HG03196 (cell line): ENCODE results near the gene PGLYRP3.
"Not testable (repeated sequence)": the region's sequence is repeated elsewhere in the genome, so short reads cannot be mapped to it uniquely, and the experiment has no call there.

Experiments
- ATAC-seq: cut with Tn5 transposase; IDR thresholded peaks from one replicate; pipeline ENCODE4 v1.9.1; 2021; ENCODE audit not compliant: unreplicated experiment

Gene PGLYRP3

DNA sequence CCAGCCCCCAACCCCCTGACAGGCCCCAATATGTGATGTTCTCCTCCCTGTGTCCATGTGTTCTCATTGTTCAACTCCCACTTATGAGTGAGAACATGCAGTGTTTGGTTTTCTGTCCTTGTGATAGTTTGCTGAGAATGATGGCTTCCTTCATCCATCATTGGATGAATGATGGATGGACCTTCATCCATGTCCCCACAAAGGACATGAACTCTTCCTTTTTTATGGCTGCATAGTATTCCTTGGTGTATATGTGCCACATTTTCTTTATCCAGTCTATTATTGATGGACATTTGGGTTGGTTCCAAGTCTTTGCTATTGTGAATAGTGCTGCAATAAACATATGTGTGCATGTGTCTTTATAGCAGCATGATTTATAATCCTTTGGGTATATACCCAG lies 1.6 kb upstream of the PGLYRP3 start:
- ATAC-seq = not testable (repeated sequence)

DNA sequence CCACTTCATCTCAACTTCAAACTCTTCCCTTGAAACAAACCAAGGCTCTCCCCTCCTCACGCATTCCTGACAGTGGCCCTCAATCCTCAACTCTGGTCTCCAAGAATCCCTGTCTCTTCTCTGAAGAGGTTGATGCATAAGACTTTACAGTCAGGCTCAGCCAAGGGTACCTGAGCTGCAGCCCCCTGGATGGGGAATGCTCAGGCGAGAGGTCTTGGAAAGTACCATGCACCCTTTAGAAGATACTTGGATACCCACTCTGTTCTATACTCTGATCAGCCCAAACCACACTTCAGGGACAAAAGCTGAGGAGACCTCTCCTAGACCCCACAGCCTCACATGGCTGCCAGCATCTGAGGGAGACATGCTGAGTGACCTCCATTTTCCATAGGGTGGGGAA lies 536 bp upstream of the PGLYRP3 start:
- no peak for ATAC-seq

DNA sequence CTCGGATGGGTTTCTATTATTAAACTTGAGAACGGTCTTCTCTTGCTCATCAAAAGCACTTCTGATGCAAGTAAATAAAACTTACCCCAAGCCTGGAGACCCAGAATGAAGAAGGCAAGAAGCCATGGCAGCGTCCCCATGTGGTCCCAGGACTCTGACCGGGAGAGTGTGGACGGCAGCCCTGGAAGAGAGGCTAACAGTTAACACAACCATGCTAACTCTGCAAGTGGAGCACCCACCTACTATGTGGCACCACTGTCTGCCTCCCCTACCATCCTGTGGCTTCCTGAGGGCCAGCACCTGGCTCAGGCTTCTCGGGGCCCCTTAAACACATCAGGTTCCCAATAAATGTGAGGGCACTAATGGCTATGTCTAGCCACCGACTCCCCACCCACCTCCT lies 2.2 kb downstream of the PGLYRP3 start:
- ATAC-seq = no peak

DNA sequence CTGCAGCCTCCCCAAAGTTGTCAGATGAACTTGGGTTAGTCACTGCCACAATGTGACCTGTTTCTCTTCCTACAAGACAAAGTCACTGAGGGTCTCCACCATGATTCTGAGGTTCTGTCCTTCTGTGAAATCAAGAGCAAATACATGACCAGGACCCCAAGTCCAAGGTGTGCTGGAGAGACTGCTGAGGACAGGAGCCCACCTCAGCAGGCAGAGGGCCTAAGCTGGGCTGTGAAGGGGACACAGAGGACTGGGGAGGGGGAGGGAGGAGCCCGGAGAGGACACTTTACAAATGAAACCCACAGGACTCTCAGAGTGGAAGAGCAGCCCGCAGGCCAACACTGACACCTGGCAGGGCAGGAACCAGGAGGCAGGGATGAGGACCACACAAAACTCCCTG lies 3.3 kb downstream of the PGLYRP3 start:
- no peak for ATAC-seq

DNA sequence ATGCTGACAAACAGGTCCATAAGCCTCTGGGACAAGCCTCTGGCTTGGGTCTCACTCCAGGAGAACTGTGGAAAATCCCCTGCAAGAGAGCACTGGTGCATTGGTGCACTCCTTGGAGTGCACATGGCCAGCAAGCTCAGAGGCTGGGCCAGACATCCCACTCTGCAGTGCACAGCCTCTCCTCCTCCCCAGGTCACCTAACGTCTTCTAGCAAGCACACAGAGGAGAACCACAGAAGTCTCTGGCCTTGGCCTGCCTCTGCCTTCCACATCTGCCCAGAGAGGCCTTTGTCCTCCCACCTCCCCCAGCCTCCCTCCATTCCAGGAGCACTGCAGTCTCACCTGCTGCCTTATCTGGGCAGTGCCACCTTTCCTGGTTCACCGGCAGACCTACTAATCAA lies 4.2 kb downstream of the PGLYRP3 start:
- no peak for ATAC-seq

DNA sequence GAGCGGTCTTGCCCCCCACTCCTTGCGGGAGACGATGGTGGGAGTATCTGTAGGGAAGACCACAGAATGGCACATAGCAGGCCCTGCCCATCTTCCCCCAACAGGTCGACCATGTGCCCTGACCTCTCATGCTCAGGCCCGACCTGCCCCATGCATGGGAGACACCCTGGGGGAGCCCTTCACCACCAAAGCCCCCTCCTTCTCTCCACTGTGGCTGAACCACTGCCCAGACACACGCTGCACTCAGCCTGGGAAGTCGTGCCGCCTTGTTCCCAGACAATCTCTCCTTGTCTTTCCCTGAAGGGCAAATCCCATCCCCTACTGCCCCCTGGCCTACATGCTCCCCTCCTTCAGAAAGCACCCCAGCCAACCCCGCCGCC lies 5.5 kb downstream of the PGLYRP3 start:
- no peak for ATAC-seq

DNA sequence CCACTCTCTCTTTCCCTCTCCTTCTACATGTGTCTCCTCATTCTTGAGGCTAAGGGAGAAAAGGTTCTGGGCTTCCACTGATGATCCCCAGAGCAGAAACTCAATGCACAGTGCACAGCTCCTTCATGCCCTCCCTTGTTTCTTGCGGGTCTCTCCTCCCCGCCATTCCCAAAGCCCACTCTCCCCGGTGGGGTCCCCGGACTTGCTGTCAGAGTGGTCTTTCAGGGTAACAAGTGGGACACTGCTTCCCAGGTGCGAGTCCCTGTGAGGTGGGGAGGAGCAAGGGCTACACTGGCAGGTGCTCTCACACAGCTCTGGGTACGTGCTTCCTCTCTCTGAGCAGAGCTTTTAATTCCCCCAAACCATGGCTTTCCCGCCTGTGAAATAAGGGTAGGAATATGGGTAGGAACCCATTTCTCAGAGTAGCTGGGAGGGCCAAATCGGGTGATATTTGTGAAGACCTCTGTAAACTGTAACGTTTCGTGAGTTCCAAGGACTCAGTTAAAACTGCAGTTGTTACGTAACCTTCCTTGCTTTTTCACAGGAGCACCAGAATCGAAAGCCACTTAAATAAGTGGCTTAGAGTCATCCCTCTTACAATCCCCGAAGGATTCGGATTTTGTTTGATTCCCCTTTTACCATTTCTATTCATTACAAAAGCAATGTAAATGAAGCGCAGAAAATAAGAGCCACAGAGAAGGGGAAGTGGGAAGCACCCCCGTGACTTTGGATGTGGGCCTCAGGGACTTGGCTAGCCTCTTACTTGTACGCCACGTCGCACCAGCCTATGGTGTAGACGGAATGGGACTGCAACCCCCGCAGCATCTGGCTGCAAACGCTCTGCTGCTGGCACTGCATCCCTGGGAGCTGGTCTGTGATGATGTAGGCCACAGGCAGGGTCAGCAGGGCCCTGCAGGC lies 6.2 kb downstream of the PGLYRP3 start:
- no peak for ATAC-seq

DNA sequence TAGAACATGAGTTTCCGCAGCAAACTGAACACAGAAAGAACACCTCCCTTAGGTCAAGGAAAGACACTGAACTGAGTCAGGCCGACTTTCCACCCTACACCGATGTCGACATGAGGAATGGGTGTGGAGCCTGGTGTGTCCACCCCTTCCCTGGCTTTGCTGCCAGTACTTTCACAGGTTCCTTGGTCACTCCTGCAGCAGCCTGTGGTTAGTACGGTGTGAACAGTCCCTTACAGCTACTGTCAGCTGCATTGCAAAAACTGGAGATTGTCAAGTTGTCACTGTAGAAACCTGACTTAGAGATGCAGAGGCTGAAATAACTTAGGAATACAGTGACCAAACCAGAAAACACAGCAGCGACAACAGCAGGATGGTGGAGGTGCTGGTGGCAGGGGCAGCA lies 7.1 kb downstream of the PGLYRP3 start:
- no peak for ATAC-seq

DNA sequence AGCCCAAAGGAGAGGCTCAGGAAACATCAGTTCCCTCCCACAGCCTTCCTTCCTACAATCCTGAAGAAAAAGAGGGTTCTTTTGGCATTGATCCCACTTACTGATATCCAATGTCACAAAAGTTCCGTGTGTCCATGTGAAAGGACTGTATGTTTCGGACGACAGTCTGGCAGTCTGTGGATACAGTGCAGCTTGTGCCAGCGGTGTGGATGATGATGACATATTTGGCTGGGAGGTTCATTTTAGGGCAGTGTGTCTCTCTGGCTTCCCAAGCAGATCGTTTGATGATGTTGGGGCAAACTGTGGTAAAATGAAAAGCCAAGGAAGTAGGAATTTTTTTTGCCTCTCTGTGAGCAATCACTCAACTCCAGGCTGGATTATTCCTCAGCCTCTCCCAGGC lies 10.4 kb downstream of the PGLYRP3 start:
- ATAC-seq = no peak

DNA sequence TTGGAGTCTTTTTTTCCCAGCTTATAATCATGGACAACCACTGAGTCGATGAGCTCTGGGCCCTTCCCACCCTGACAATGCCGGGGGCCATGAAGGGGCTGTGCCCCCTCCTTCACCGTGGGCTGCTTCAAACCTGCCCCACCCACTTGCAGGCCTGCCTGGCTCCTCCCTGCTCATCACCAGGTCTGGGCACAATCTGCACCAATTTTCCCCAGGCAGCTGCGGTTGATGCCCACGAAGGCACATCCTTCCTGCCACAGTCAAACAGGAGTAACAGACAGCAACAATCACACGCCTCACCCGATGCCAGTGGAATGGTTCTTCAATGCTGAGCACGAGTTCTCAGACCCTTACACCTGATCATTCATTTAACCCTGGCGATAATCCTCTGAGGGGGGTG lies 18.9 kb downstream of the PGLYRP3 start:
- ATAC-seq = no peak

DNA sequence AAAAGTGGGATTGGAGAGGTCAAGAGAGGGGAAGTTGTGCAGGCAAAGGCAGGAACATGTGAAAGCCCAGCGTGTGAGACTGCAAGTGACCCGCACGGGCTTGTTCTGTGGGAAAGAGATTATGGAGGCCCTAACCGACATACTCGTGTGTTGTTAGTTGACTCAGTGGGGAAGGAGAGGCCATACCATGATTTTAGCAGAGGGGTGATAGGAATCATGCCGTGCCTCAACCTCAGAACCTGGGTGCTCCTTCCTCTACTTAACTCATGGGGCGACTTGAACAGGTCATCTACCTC lies 19.3 kb downstream of the PGLYRP3 start:
- no peak for ATAC-seq

DNA sequence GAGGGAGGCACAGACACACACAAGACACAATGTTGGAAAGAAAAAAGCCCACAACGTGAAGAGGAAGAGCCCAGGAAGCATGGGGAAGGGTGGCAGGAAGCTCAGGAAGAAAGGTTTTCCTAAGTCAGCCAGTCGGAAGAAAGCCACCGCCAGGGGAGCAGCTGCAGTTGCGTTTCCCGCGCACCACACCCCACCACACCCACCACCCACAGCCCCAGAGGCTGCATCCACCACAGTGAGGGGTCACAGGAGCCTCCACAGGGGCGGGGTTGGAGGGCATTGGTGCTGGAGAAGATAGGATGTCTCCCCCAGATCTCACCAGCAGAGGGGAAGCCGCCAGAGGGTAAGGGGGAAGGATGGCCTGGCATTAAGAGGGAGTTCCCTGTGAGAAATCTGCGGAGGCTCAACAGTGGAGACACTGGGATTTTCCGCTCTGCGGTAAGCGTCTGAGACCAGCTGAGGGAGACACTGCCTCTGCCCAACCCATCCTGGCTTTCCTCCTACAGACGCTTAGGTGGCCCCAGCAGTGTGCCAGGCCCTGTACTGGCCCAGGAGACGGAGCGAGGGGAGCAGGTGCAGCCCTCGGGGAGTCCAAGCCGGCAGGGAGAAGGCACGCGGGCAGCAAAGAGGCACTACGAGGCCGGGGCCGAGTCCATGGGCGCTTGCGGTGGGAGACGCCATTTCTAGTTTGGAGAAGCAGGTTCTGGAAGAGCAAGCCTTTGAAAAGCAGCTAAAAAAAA lies 19.8 kb downstream of the PGLYRP3 start:
- ATAC-seq = no peak

DNA sequence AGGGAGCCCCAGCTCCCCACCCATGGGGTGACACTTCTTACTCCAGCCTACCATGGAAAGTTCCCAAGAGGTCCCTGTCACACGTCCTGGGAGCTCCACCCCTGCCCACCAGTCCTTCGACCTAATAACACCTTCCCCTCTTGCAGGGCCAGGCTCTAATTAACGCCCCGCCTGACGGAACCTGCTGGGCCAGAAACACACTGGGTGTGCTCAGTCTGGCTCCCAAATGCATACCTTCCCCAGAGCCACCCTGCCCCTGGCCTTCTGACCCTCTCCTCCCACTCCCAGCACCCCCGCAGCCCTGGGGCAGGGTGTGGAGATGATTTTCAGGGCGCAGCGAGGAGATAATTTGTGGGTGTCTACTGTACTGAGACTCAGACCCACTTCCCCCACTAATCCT lies 20.6 kb downstream of the PGLYRP3 start:
- ATAC-seq = no peak

DNA sequence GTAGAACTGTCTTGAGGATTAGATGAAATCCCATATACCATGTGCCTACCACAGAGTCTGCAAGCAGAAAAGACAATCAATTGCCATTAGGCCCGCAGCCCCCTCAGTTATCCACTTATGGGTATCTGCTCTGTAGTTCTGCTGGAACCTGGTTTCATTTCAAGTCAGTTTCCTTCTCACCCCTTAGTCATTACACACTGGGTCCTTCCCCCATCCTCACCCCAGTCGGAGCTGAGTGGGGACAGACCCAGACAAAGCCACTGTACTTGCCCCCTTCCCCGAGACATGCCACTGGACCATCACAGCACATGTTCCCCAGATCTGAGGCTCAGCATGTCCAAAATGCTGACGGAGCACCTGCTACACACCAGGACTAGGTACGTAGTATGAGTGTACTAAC lies 21.2 kb downstream of the PGLYRP3 start:
- no peak for ATAC-seq

DNA sequence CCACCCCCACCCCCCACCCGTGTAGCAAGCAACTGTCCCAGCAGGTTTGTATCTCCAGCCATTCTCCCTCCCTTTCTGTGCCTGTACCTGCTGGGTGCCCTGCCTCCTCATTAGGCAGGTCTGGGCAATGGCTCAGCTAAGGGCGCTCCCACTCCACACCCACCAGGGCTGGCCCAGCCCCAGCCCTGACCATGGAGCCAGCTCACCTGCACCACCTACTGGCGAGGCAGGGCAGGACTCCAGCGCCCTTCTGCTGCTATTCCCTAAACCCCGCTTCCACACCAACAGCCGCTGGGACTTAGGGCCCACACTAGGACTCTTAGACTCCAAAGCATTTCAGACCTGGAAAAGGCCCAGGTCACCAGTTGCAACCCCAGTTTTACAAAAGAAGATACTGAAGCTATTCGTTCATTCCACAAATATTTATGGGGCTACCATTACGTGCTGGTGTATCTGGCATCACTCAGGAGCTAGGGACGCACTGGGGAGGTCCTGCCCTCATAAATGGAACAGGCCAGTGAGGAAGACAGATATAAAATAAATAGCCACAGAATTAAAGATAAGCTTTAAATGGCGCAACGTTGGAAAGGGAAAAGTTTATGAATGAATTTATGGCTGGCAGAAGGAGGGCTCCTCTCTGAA lies 24.0 kb downstream of the PGLYRP3 start:
- no peak for ATAC-seq

DNA sequence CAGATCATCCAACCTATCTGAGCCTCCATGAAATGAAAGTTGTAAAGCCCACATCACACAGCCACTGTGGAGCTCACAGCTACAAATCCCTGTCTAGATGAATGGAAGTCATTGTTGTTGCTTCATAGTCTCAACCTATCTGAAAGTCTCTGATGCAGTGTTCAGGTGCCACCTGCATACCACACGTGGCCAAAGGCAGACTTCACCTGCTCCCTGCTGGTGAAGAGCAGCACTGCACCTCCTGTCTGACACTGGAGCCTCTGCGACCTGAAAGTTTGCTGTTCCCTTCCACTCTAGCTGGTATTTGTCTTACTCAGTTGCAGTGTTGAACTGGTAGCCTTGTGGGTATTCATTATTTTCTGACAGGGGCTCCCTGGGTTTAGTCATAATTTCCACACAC lies 34.9 kb downstream of the PGLYRP3 start:
- no peak for ATAC-seq

DNA sequence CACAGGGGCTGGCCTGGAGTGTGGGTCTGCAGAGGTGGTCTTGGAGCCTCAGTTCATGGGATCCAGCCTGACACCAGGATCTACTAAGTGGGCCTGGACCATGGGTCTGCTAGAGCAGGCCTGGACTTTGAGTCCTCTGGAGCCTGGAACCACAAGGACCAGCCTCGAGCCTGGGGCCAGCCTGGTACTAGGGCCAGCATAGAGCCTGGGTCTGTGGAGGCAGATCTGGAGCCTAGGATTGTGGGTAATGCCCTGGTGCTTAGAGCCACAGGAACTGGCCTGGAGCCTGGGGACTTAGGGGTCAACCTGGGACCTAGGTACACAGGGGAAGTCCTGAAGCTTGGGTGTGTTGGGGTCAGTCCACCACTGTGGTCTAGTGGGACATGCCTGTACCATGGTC lies 40.6 kb downstream of the PGLYRP3 start:
- no peak for ATAC-seq

DNA sequence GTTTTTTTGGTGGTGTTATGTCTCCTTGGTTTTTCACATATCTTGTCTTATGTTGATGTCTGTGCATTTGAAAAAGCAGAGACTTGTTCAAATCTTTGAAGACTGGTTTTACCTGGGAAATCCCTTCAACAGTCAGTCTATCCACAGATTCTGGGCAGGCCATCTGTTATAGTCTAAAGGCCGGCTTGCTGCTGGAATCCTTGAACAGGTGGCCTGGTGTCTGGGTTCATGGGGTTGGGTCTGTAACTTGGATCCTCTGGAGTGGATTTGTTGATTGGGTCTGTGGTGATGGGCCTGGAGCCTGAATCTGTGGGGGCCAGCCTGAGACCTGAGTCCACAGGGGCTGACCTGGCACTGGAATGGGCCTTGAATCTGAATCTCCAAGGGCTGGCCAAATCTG lies 41.0 kb downstream of the PGLYRP3 start:
- ATAC-seq = no peak

DNA sequence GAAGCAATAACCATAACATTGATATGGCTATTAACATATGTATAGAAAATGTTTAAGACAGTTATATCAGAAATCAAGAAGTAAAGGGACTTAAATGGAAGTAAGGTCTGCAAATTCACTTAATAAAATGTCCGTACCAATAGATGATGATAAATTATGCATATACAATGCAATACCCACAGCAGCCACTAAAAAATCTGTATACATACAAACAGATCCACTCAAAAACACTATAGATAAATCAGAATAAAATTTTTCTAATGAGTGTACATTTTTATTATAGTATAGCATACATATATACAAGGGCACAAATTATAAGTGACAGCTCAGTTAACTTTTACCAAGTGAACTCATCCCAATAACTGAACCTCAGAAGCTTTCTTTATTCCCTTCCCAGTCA lies 47.3 kb downstream of the PGLYRP3 start:
- no peak for ATAC-seq

DNA sequence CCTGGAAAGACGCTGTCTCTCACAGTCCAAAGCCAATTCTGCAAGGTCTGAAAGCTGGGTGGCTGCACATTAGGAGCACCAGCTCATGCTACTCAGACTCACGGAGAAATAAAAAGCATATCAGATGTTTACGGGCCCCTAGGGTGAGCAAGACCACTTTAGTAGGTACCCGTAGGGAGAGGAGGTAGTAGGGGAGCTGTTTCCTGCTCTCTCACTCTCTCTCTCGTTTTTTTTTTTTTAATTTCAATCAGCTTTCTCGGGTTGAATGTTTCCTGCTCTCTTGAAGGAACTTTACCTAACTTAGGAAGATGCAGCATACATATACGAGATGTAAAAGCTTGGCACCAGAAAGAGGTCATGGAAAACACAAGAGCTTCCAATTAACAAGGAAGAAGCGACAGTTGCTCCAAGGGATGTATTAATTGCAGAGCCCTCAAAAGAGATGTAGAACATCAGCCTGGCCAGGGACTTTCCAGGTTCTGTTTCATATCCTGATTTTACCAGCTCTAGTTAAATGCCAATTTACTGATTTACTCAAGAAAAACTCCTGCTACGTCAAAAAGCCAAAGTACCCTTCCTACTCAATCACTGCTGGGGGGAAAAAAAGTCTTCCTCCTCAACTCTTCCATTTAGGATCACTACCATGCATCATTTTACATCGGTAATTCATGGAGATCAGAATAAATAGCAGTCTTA lies 50.1 kb downstream of the PGLYRP3 start:
- ATAC-seq = no peak

DNA sequence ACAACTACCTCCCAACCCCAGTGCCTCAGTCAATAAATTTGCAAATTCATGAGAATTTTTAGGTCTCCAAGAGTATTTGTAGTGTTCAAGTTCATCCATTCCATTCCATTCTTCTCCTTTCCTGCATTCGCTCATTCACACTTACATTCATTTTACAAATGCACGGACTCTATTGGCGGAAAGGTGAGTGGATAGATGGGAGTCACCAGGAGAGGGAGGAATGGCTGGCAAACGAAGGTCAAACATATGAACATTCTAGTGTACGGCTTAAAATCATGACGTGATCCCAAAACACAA lies 50.7 kb downstream of the PGLYRP3 start:
- no peak for ATAC-seq
